KBM-7 (cell line): Measurements from ENCODE around the gene CAMK1D.
"Not testable (repeated sequence)": the region's sequence is repeated elsewhere in the genome, so short reads cannot be mapped to it uniquely, and the experiment has no call there.

Experiments used
- DNase-seq: peaks from one replicate; pipeline ENCODE4 v3.0.0-alpha.2; 2015
- in situ Hi-C: fragments of 300-500 bp; cut with MboI; formaldehyde crosslinking; loops from 2 replicates; pipeline ENCODE4 v1.14.3; 2020; ENCODE audit warnings: low sequenced_read_pairs, low pct_unique_long_range_greater_than_20kb, mixed read lengths

CAMK1D gene

GRCh38 chr10:12843296-12843945 is 494.1 kb downstream of the CAMK1D start:
- no peak for DNase-seq
- in situ Hi-C loops, result no loop called here

DNA sequence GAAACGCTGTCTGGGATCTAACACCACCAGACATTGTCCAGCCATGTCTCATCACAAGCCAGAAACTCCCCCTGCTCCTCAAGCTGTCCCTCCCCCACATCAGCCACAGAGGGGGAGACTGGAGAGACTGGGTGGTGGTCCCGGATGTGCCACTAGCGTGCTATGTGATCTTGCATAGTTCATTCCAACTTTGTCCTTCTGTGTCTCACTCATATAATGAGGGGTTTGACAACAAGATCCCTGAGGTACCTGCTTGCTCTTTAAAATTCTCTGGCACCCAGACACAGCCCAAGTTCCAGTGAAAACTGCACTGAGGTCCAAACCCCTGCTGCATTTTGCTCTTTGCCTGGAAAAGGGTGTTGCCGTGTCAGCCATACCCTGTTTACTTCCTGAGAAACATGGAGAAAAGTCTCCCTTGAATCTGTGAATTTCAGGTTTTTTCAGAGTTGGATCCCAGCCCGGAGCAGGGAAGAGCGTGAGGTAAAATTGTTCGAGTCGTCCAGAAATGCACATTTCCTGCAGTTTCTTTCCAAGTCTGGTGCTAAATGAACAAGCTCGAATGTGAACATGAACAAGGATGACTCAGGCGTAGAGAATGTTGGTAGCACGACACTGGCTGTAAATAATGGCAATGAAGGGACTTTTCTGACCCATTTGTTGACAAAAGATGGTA is 495.6 kb downstream of the CAMK1D start:
- no peak for DNase-seq

GRCh38 chr10:12846718-12847117 is 497.4 kb downstream of the CAMK1D start:
- DNase-seq, result no peak
- in situ Hi-C loops, result no loop called here

More for the DNA sequence above, 495.6 kb downstream of the CAMK1D start:
- in situ Hi-C loops, result no loop called here

DNA sequence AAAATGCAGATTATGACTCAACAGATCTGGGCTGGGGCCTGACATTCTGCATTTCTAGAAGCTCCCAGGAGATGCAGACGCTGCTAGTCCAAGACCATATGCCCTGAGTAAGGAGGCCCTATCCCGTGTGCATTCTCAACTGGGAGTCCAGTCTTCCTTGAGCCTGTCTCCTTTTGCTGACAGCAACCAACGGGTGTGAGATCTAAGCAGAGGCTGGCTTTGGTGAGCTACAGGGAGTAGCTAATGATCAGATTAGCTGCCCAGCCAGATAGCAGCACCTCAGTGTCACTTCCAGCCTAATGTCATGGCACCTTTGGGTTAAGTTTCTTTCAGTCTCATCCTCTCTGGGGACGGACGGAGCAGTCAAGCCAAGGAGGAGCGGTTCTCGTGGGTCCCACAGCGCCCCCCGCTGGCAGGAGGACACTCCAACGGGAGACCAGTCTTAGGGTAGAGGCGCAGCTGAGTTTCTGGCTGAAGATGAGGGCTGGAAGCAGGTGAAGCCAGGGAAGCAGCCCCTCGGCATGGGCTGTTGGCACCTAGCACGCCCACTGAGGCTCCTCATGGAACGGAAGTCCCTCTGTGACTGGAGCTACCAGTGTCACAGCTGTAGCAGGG is 498.1 kb downstream of the CAMK1D start:
- DNase-seq, result peak; percentile 15
- in situ Hi-C loops, result no loop called here

GRCh38 chr10:12848439-12849173 is 499.3 kb downstream of the CAMK1D start:
- in situ Hi-C loops, result no loop called here

GRCh38 chr10:12849319-12850181 is 500.2 kb downstream of the CAMK1D start:
- in situ Hi-C loops, result no loop called here
- DNase-seq, result peak; percentile 59

More at GRCh38 chr10:12848439-12849173, 499.3 kb downstream of the CAMK1D start:
- no peak for DNase-seq

DNA sequence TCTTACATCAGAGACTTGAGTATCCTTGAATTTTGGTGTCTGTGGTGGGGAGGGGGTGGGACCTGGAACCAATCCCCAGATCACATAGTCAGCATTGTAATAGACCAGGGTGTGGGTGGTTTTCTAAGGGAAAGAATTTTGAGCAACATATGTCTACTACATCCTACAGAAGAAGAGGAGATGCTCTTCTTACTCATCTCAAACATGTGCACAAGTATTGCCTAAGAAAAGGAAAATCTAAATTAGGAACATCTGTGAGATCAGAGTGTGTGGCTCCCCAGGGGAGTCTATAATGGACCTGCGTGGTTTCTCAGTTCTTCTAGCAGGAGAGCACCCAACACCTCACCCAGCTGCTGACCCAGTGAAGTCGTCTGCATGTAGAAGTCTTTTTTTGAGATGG is 503.3 kb downstream of the CAMK1D start:
- no peak for DNase-seq
- in situ Hi-C loops, result no loop called here

- DNase-seq, result no peak
- in situ Hi-C loops, result no loop called here
Observed at GRCh38 chr10:12854988-12855387, 505.6 kb downstream of the CAMK1D start.

DNA sequence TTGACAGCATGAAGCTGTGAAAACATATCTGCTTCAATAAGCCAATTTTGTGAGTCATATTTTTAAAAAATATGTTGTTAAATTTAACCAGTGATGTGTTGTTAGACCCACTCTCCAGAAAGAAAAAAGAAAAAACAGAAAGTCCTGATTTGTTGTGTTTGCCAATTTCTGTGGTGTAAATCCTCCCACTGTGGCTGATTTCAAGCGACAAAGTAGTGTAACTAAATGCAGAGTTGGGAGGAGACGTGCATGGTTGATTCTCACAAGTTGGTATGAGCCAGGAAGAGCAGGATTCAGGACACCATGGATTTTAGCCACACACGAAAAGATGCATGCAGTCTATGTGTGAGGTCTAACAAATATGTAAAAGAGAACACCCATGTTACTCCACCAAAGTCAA is 513.1 kb downstream of the CAMK1D start:
- in situ Hi-C loops, result no loop called here
- no peak for DNase-seq

DNA sequence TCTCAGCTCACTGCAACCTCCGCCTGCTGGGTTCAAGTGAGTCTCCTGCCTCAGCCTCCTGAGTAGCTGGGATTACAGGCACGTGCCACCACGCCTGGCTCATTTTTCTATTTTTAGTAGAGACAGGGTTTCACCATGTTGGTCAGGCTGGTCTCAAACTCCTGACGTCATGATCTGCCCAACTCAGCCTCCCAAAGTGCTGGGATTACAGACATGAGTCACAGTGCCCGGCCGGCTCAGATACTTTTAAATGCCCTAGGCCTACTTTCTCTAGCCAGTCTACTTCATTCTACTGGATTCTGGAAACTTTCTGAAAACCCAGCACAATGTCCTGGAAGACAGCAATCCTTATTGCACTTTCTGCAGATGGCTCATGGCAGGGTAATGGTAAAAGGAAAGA is 516.2 kb downstream of the CAMK1D start:
- DNase-seq, in situ Hi-C loops: not testable (repeated sequence)

DNA sequence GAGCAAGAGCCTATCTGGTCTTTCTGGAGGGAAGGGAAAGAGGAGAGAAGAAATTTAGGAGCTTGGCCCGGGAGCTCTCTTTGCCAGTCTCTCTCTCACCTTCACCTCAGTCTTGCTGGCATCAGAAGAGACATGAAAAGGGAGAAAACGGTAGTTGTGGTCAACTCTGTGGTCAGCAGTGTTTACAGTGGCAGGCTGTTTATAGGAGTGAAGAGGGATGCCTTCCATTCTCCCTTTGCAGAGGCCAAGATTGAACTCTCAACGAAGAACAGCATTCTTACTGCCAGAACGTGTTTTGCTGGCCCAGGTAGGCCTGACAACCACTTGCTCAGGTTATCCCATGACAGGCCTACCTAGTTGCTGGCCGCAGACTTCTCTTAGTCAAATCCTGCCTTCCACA is 518.9 kb downstream of the CAMK1D start:
- in situ Hi-C loops, result no loop called here
- DNase-seq, result peak; percentile 11

DNA sequence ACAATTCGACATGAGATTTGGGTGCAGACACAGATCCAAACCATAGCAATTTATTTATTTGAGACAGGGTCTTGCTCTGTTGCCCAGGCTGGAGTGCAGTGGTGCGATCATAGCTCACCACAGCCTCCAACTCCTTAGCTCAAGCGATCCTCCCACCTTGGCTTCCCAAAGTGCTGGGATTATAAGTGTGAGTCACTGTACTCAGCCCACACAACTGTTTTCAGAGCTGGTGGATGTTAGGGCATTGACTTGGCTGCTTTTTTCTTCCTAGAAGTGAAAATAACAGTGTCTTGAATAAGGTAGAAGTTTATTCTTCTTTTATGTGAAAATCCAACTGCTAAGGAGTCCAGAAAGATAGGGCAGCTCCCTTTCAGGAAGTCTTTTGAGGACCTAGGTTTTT is 520.1 kb downstream of the CAMK1D start:
- DNase-seq, result no peak
- in situ Hi-C loops, result no loop called here

- no peak for DNase-seq
- in situ Hi-C loops, result no loop called here
Observed at GRCh38 chr10:12872577-12872976, 523.2 kb downstream of the CAMK1D start.

GRCh38 chr10:12873172-12873571 is 523.8 kb downstream of the CAMK1D start:
- in situ Hi-C loops, result no loop called here
- DNase-seq, result no peak

GRCh38 chr10:12874501-12874900 is 525.2 kb downstream of the CAMK1D start:
- DNase-seq, result no peak
- in situ Hi-C loops, result no loop called here

GRCh38 chr10:12875100-12875499 is 525.8 kb downstream of the CAMK1D start:
- in situ Hi-C loops, result no loop called here
- no peak for DNase-seq

- in situ Hi-C loops, result no loop called here
- no peak for DNase-seq
Observed at GRCh38 chr10:12876266-12876665, 526.9 kb downstream of the CAMK1D start.

- no peak for DNase-seq
- in situ Hi-C loops, result no loop called here
Observed at GRCh38 chr10:12877150-12877549, 527.8 kb downstream of the CAMK1D start.

DNA sequence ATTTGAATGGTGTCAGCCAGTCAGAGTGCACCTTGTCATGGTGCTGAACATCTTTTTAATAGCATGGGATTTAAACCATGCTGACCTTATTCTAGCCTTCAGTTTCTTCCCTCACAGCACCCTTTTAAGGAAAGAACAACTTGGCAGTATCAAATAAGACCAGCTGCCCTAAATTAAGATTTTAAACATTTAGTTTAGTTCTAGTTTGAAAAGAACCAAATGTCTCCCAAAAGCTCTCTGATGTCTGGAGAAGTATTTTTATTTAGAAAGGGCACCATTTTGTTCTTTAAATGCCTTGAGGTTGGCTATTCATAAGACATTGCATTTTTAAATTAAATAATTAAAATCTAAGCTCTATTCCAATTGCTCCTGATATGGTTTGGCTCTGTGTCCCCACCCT is 531.1 kb downstream of the CAMK1D start:
- in situ Hi-C loops, result no loop called here
- DNase-seq, result no peak
